HEK293 (cell line): ENCODE data around the gene UNC93B1.
"Not testable (repeated sequence)": the region's sequence is repeated elsewhere in the genome, so short reads cannot be mapped to it uniquely, and the experiment has no call there.

Source experiments
- CTCF ChIP-seq: fragments of 450-650 bp; formaldehyde crosslinking; IDR thresholded peaks from 2 replicates; pipeline ENCODE4 v1.5.1; 2016; ENCODE audit warnings: missing biosample characterization, missing genetic modification characterization
- HOXA7 ChIP-seq: sonication (generic); formaldehyde crosslinking; IDR thresholded peaks from 2 replicates; pipeline ENCODE4 v1.8.1; 2022; ENCODE audit warnings: missing genetic modification reagents, borderline replicate concordance
- KLF8 ChIP-seq: fragments of 450-650 bp; formaldehyde crosslinking; IDR thresholded peaks from 2 replicates; pipeline ENCODE4 v1.5.1; 2016; ENCODE audit warnings: missing biosample characterization, missing genetic modification characterization
- TCF7L2 ChIP-seq: IDR thresholded peaks from 2 replicates; pipeline ENCODE4 v1.6.1; 2011; ENCODE audit warnings: low read depth, mild to moderate bottlenecking, inconsistent platforms, low read length, moderate library complexity, borderline replicate concordance
- ZBTB7A ChIP-seq: fragments of 450-650 bp; formaldehyde crosslinking; IDR thresholded peaks from 2 replicates; pipeline ENCODE4 v1.5.1; 2016; ENCODE audit warnings: low read depth, missing biosample characterization, missing genetic modification characterization
- ZFP37 ChIP-seq: fragments of 450-650 bp; formaldehyde crosslinking; IDR thresholded peaks from 2 replicates; pipeline ENCODE4 v1.5.1; 2016; ENCODE audit warnings: missing biosample characterization, missing genetic modification characterization
- ZNF16 ChIP-seq: fragments of 450-650 bp; formaldehyde crosslinking; IDR thresholded peaks from 2 replicates; pipeline ENCODE4 v1.5.1; 2016; ENCODE audit warnings: low read depth, missing biosample characterization, missing genetic modification characterization
- ZNF23 ChIP-seq: fragments of 450-650 bp; formaldehyde crosslinking; IDR thresholded peaks from 2 replicates; pipeline ENCODE4 v1.5.1; 2016; ENCODE audit warnings: missing biosample characterization, missing genetic modification characterization, borderline replicate concordance
- ZNF571 ChIP-seq: fragments of 450-650 bp; formaldehyde crosslinking; IDR thresholded peaks from 2 replicates; pipeline ENCODE4 v1.5.0; 2017; ENCODE audit warnings: missing biosample characterization, missing genetic modification characterization
- ZNF660 ChIP-seq: fragments of 450-650 bp; IDR thresholded peaks from 2 replicates; pipeline ENCODE4 v1.5.1; 2018; ENCODE audit warnings: missing biosample characterization, mild to moderate bottlenecking, missing genetic modification characterization
- ZNF692 ChIP-seq: fragments of 450-650 bp; formaldehyde crosslinking; IDR thresholded peaks from 2 replicates; pipeline ENCODE4 v1.5.1; 2016; ENCODE audit warnings: missing biosample characterization, missing genetic modification characterization
- ZNF704 ChIP-seq: fragments of 450-650 bp; formaldehyde crosslinking; IDR thresholded peaks from 2 replicates; pipeline ENCODE4 v1.5.1; 2016; ENCODE audit warnings: missing biosample characterization, missing genetic modification characterization

- TF ChIP-seq TCF7L2; CTCF (tag by site-specific recombination); ZNF692 (tag by site-specific recombination); ZFP37 (tag by site-specific recombination); ZNF571 (tag by site-specific recombination); ZBTB7A (tag by site-specific recombination); ZNF16 (tag by site-specific recombination); KLF8 (tag by site-specific recombination); ZNF23; ZNF704 (tag by site-specific recombination); HOXA7; ZNF660 (tag by site-specific recombination): not testable (repeated sequence)
These were observed 22.7 kb downstream of the UNC93B1 start for GRCh38 chr11:67981226-67981625.
